CD4-positive, alpha-beta memory T cell (primary cell): ENCODE results near the gene MAN2A2. TPM values are rescaled to one million over a fixed set of nuclear protein-coding genes. Genes with fewer than 3 reads are reported as not detected.
"Not testable (repeated sequence)": the region's sequence is repeated elsewhere in the genome, so short reads cannot be mapped to it uniquely, and the experiment has no call there.

Experiments used
- CTCF ChIA-PET: fragments of 350-600 bp; sonication (Branson Sonifier 250); formaldehyde crosslinking; loops from one replicate; lab custom pipeline; 2021; ENCODE audit warnings: inconsistent platforms; ENCODE audit not compliant: partially characterized antibody; lab: Charles Lee
- POLR2A ChIA-PET: fragments of 350-600 bp; sonication (Branson Sonifier 250); formaldehyde crosslinking; loops from one replicate; lab custom pipeline; 2021; ENCODE audit not compliant: partially characterized antibody; lab: Charles Lee
- DNase-seq, 5 donors: peaks; one replicate each; pipeline versions ENCODE4 v3.0.0 to v3.0.0-alpha.2; 2020 to 2022; ENCODE audit warnings: mixed read lengths in 1 of 5
- H3K27ac ChIP-seq: one replicate; pipeline ENCODE4 v1.7.0; 2013; ENCODE audit warnings: low read depth, low read length
- H3K27me3 ChIP-seq: 2 replicates; pipeline ENCODE4 v1.7.0; 2013; ENCODE audit warnings: mild to moderate bottlenecking, low read length, moderate library complexity; ENCODE audit not compliant: insufficient read depth
- H3K36me3 ChIP-seq: 2 replicates; pipeline ENCODE4 v1.7.0; 2013; ENCODE audit warnings: mild to moderate bottlenecking, low read length, moderate library complexity; ENCODE audit not compliant: insufficient read depth
- H3K4me1 ChIP-seq: 2 replicates; pipeline ENCODE4 v1.7.0; 2013; ENCODE audit warnings: mild to moderate bottlenecking, low read length, moderate library complexity; ENCODE audit not compliant: insufficient read depth
- H3K4me3 ChIP-seq, 2 donors: one replicate each; pipeline ENCODE4 v1.7.0; 2013; ENCODE audit warnings: low read length in 2 of 2, mild to moderate bottlenecking in 1 of 2
- H3K9me3 ChIP-seq, 2 donors: one replicate each; pipeline ENCODE4 v1.7.0; 2013; ENCODE audit warnings: low read length in 2 of 2, control low read depth in 1 of 2; ENCODE audit not compliant: control insufficient read depth in 1 of 2
- H3K27ac Mint-ChIP-seq, 7 donors: one replicate each; pipeline ENCODE4 v1.8.0; 2020 to 2021; ENCODE audit warnings: mixed read lengths in 7 of 7, mild to moderate bottlenecking in 6 of 7, inconsistent platforms in 3 of 7, moderate library complexity in 3 of 7
- H3K27me3 Mint-ChIP-seq, 2 donors: one replicate each; pipeline ENCODE4 v1.8.0; 2020 to 2021; ENCODE audit warnings: mixed read lengths in 2 of 2
- H3K36me3 Mint-ChIP-seq, 2 donors: one replicate each; pipeline ENCODE4 v1.8.0; 2020 to 2021; ENCODE audit warnings: mixed read lengths in 2 of 2, inconsistent platforms in 1 of 2, mild to moderate bottlenecking in 1 of 2
- H3K4me1 Mint-ChIP-seq, 4 donors: one replicate each; pipeline ENCODE4 v1.8.0; 2020 to 2021; ENCODE audit warnings: mixed read lengths in 4 of 4, mild to moderate bottlenecking in 1 of 4
- H3K4me3 Mint-ChIP-seq, 8 donors: one replicate each; pipeline ENCODE4 v1.8.0; 2020 to 2021; ENCODE audit warnings: mixed read lengths in 8 of 8, mild to moderate bottlenecking in 7 of 8, moderate library complexity in 6 of 8, inconsistent platforms in 3 of 8
- H3K9me3 Mint-ChIP-seq, 8 donors: one replicate each; pipeline ENCODE4 v1.8.0; 2020 to 2021; ENCODE audit warnings: mixed read lengths in 8 of 8, mild to moderate bottlenecking in 5 of 8, inconsistent platforms in 3 of 8, moderate library complexity in 1 of 8
- intact Hi-C: fragments of 100-400 bp; cut with micrococcal nuclease; formaldehyde crosslinking; loops from one replicate; pipeline ENCODE4 v1.15.1; 2023
- polyA plus RNA-seq, 2 donors: library from polyadenylated mRNA; unstranded; fragments of 300-500 nt; fragmentation: Illumina TruSeq; gene quantifications; one replicate each; pipeline ENCODE4 v1.2.3, GENCODE V29; 2021
- total RNA-seq, 2 experiments: library from RNA; stranded (reverse); gene quantifications; one replicate each; pipeline ENCODE4 v1.2.3, GENCODE V29; 2021

The MAN2A2 gene
- total and polyA plus RNA-seq, 4 experiments from 2014 or later: 1.3 to 126 (median 67.4) TPM

- H3K27ac ChIP-seq: no peak overlapping the region
- peaks cover 45% of the 10 kb centered on the region for H3K36me3 ChIP-seq
- no peaks in the 10 kb centered on the region for H3K27me3 ChIP-seq
- no peaks in the 10 kb centered on the region for H3K9me3 Mint-ChIP-seq
- ChIA-PET POLR2A (interaction anchor here (1.3 to 5.7 kb wide), 2 partner anchors 10 to 18 kb away, joined by 3 to 40 read pairs; partner anchors contain the start of genes HDDC3, MAN2A2 and UNC45A), CTCF (interaction anchor here (1.3 to 4.2 kb wide), 2 partner anchors 11 to 19 kb away, joined by 3 to 39 read pairs; partner anchors contain the start of genes HDDC3, MAN2A2 and UNC45A)
- no peak for DNase-seq
- H3K4me1 ChIP-seq: no peaks in the 10 kb centered on the region
- no peaks in the 10 kb centered on the region for H3K9me3 ChIP-seq
- H3K4me1 Mint-ChIP-seq: peaks cover 0 to 2% (median 0%) of the 10 kb centered on the region in 4 donors
- intact Hi-C loops: no loop called here
- H3K27me3 Mint-ChIP-seq: no peaks in the 10 kb centered on the region
- no peak overlapping the region for H3K27ac Mint-ChIP-seq
- peaks cover 32 to 48% of the 10 kb centered on the region in 2 donors for H3K36me3 Mint-ChIP-seq
- no peak overlapping the region for H3K4me3 ChIP-seq
- H3K4me3 Mint-ChIP-seq: no peak overlapping the region
Measured at GRCh38 chr15:90921887-90922286, 18.8 kb downstream of the MAN2A2 start.

- H3K36me3 ChIP-seq: peaks cover 35% of the 10 kb centered on the region
- CTCF ChIA-PET: interaction anchor here (1.3 to 4.2 kb wide), 2 partner anchors 10 to 20 kb away, joined by 3 to 39 read pairs; partner anchors contain the start of genes HDDC3, MAN2A2 and UNC45A
- H3K27ac ChIP-seq, H3K27me3 Mint-ChIP-seq, H3K4me1 ChIP-seq, intact Hi-C loops, H3K9me3 ChIP-seq, H3K4me1 Mint-ChIP-seq, H3K4me3 ChIP-seq, H3K4me3 Mint-ChIP-seq, H3K9me3 Mint-ChIP-seq, H3K27me3 ChIP-seq, DNase-seq, H3K27ac Mint-ChIP-seq: not testable (repeated sequence)
- H3K36me3 Mint-ChIP-seq: peaks cover 23 to 39% of the 10 kb centered on the region in 2 donors
- POLR2A ChIA-PET: interaction anchor here (5.7 kb wide), 1 partner anchor 9 kb away, joined by 40 read pairs; the partner anchor contains the start of genes HDDC3 and UNC45A
Measured at GRCh38 chr15:90922712-90923322, 19.7 kb downstream of the MAN2A2 start.

DNA sequence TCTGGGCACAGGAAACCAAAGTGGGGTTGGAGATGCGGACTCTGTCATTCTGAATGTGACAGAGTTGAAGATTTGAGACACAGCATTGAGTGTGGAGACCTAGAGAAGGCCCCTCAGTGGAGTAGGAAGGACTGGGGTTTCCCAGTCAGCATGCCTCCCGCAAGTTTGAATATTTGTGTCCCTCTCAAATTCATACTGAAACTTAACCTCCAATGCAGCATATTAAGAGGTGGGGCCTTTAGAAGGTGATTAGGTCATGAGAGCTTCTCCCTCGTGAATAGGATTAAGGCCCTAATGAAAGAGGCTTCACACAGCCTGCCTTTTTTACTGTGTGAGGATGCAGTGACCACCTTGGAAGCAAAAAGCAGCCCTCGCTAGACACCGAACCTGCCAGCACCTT, 21.3 kb downstream of the MAN2A2 start:
- DNase-seq: no peak
- intact Hi-C loops: no loop called here

DNA sequence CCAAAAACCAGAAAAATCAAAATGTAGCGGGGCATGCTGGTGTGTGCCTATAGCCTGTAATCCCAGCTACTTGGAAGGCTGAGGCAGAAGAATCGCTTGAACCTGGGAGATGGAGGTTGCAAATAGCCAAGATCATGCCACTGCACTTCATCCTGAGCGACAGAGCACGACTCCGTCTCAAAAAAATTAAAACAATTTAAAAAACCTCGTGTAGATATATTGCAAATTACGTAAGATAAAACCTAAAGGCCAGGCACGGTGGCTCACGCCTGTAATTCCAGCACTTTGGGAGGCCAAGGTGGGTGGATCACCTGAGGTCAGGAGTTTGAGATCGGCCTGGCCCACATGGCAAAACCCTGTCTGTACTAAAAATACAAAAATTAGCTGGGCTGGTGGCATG, 23.7 kb downstream of the MAN2A2 start:
- CTCF ChIA-PET: interaction anchor here (0.7 to 10.3 kb wide), 3 partner anchors 8 to 918 kb away, joined by 3 to 344 read pairs (median 13); partner anchors contain the start of genes MAN2A2 and UNC45A
- peaks cover 0 to 15% of the 10 kb centered on the region in 2 donors for H3K36me3 Mint-ChIP-seq
- intact Hi-C loops: not testable (repeated sequence)

More for the DNA sequence above, 21.3 kb downstream of the MAN2A2 start:
- peak overlapping the region in 4 of 7 donors; percentile 37 to 61 (median 46) for H3K27ac Mint-ChIP-seq
- no peaks in the 10 kb centered on the region for H3K27me3 Mint-ChIP-seq
- Histone ChIP-seq H3K27me3 (no peaks in the 10 kb centered on the region), H3K4me3 (no peak overlapping the region), H3K36me3 (peaks cover 22% of the 10 kb centered on the region), H3K4me1 (peaks cover 6% of the 10 kb centered on the region), H3K9me3 (no peaks in the 10 kb centered on the region), H3K27ac (no peak overlapping the region)
- CTCF ChIA-PET: interaction anchor here (0.7 to 2.7 kb wide), 3 partner anchors 10 to 732 kb away, joined by 3 to 13 read pairs (median 6); partner anchors contain the start of gene UNC45A
- H3K4me3 Mint-ChIP-seq: no peak overlapping the region
- no peaks in the 10 kb centered on the region for H3K9me3 Mint-ChIP-seq
- H3K4me1 Mint-ChIP-seq: peaks cover 2 to 8% (median 6%) of the 10 kb centered on the region in 4 donors
- peaks cover 13 to 27% of the 10 kb centered on the region in 2 donors for H3K36me3 Mint-ChIP-seq
- POLR2A ChIA-PET: no interaction called here

DNA sequence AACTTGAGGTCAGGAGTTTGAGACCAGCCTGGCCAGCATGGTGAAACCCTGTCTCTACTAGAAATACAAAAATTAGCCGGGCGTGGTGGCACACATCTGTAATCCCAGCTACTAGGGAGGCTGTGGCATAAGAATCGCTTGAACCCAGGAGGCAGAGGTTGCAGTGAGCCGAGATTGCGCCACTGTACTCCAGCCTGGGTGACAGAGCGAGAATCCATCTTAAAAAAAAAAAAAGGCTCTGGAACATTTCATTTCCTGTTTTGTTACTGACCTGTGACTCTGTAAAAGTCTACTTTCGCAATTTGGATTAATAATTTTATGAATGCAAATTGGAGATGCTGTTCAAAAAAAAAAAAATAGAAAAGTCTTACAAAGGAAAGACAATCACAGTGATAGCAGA, 25.0 kb downstream of the MAN2A2 start:
- H3K27ac ChIP-seq: not testable (repeated sequence)
- peak overlapping the region in 3 of 7 donors; percentile 36 to 87 (median 60) for H3K27ac Mint-ChIP-seq

More for the DNA sequence above, 23.7 kb downstream of the MAN2A2 start:
- H3K4me1 Mint-ChIP-seq: peaks cover 12 to 32% (median 26%) of the 10 kb centered on the region in 4 donors
- peaks cover 22% of the 10 kb centered on the region for H3K4me1 ChIP-seq
- POLR2A ChIA-PET: interaction anchor here (1.2 to 10.0 kb wide), 3 partner anchors 8 to 24 kb away, joined by 6 to 315 read pairs (median 8); partner anchors contain the start of genes MAN2A2 and UNC45A
- not testable (repeated sequence) for H3K9me3 ChIP-seq, H3K27me3 ChIP-seq, H3K9me3 Mint-ChIP-seq, H3K27me3 Mint-ChIP-seq, H3K36me3 ChIP-seq, DNase-seq, H3K4me3 Mint-ChIP-seq, H3K4me3 ChIP-seq, H3K27ac ChIP-seq
- H3K27ac Mint-ChIP-seq: peak overlapping the region in 2 of 7 donors; percentile 44 to 68

DNA sequence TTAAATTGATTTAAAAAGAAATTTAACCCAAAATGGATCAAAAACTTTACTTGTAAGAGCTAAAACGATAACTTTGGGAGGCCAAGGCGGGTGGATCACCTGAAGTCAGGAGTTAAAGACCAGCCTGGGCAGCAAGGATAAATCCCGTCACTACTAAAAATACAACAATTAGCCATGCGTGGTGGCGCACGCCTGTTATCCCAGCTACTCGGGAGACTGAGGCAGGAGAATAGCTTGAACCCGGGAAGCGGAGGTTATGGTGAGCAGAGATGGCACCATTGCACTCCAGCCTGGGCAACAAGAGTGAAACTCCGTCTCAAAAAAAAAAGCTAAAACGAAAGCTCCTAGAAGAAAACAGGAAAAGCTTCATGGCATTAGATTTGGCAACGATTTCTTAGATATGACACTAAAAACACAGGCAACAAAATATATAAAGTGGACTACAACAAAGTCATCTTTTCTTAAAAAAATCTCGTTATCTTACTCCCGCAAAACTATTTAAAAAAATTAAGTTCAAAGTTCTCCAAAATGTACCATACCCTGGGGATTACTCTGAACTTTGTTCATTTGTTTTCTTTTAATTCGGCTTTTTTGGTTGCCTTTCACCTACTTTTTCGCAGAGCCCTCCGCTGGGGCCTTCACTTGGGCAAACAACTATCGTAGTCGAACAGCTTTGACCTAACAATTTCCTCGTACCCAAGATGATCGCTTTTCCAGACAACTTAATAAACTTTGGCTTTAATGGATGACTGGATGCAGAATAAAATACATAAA, 26.3 kb downstream of the MAN2A2 start:
- Mint-ChIP-seq H3K27me3 (no peaks in the 10 kb centered on the region), H3K36me3 (peaks cover 0 to 11% of the 10 kb centered on the region in 2 donors), H3K9me3 (no peaks in the 10 kb centered on the region), H3K4me3 (peak overlapping the region; percentile 94 to 99 (median 98)), H3K4me1 (peaks cover 22 to 53% (median 41%) of the 10 kb centered on the region in 4 donors), H3K27ac (peak overlapping the region; percentile 87 to 99 (median 99))
- Histone ChIP-seq H3K27ac (peak overlapping the region; percentile 82), H3K36me3 (no peaks in the 10 kb centered on the region), H3K27me3 (no peaks in the 10 kb centered on the region), H3K4me3 (peak overlapping the region; percentile 42 to 95), H3K4me1 (peaks cover 40% of the 10 kb centered on the region), H3K9me3 (no peaks in the 10 kb centered on the region)
- peak in 1 of 5 donors; percentile 6 for DNase-seq
- intact Hi-C loops: loop anchor here (1.0 to 10.0 kb wide), 3 partner anchors 545 to 928 kb away; partner anchors contain the start of gene GDPGP1
- ChIA-PET POLR2A (interaction anchor here (0.6 to 10.0 kb wide), 15 partner anchors 10 to 1952 kb away, joined by 3 to 315 read pairs (median 4); partner anchors contain the start of genes BLM, MAN2A2, PRC1 and RCCD1), CTCF (interaction anchor here (7.3 to 10.3 kb wide), 3 partner anchors 16 to 27 kb away, joined by 112 to 344 read pairs (median 155); partner anchors contain the start of genes MAN2A2 and RCCD1)

More for the DNA sequence above, 25.0 kb downstream of the MAN2A2 start:
- ChIA-PET CTCF (interaction anchor here (0.7 to 10.3 kb wide), 3 partner anchors 24 to 93 kb away, joined by 4 to 344 read pairs (median 155); partner anchors contain the start of genes MAN2A2 and RCCD1), POLR2A (interaction anchor here (0.7 to 10.0 kb wide), 2 partner anchors 25 to 1893 kb away, joined by 3 to 315 read pairs; partner anchors contain the start of gene MAN2A2)
- H3K36me3 Mint-ChIP-seq: peaks cover 0 to 12% of the 10 kb centered on the region in 2 donors
- H3K9me3 Mint-ChIP-seq, H3K27me3 Mint-ChIP-seq, DNase-seq, H3K27me3 ChIP-seq, H3K36me3 ChIP-seq, intact Hi-C loops, H3K9me3 ChIP-seq, H3K4me3 ChIP-seq: not testable (repeated sequence)
- H3K4me1 ChIP-seq: peaks cover 29% of the 10 kb centered on the region
- H3K4me3 Mint-ChIP-seq: peak overlapping the region in 3 of 8 donors; percentile 5 to 65 (median 30)
- peaks cover 17 to 43% (median 32%) of the 10 kb centered on the region in 4 donors for H3K4me1 Mint-ChIP-seq
